GM21528 (cell line): ENCODE results near the gene CWC27.

Experiments
- ATAC-seq: cut with Tn5 transposase; IDR thresholded peaks from one replicate; pipeline ENCODE4 v1.9.1; 2021; ENCODE audit warnings: mild to moderate bottlenecking, moderate library complexity; ENCODE audit not compliant: unreplicated experiment, low FRiP score

Gene CWC27

GRCh38 chr5:65061250-65061973, 292.7 kb downstream of the CWC27 start:
- ATAC-seq = peak; percentile 51

DNA sequence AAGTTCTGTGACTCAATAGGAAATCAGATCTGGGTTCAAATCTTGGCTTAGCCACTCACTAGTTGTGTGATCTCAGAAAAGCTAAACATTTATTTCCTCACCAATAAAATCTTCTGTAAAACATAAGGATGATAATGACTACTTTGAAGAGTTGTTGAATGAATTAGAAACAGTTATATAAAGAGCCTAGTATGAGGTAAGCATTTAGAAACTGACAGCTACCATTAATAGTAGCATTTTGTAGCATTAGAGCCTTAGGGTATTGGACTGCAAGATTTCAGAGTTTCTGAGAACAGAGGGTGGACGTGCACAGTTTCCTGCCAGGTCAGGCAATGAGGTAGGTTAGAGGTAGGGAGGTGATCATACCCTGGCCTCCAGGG, 293.2 kb downstream of the CWC27 start:
- ATAC-seq = peak; percentile 42

DNA sequence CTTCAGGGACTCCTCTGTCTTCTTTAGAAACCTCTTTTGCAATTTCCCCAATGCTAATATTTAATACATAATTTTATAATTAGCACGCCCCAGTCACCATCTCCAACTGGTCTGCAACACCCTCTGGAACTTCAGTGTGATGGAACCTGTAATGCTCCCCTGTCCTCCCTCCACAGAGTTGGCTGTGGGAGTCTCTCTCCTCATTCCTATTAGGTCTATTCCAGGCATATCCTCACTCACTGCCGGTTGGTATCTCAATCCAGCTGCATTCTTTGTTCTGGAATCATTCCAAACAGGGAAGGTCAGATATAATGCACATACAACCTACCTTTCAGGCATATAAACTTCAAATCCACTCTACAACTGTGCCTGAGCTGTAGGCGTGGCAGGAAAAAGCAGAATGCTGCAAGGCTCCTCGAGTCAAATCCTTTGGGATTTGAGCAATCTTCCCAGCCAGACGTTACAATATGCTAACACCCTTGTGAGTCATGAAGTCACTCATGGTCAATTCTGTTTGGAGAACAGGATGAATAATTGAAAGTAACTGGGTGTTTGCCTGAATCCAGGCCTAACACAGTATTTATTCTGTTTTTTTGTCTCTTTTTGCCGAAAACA, 293.8 kb downstream of the CWC27 start:
- ATAC-seq = no peak

- no peak for ATAC-seq
These were observed 296.3 kb downstream of the CWC27 start for GRCh38 chr5:65065001-65065511.

- peak; percentile 76 for ATAC-seq
These were observed 297.8 kb downstream of the CWC27 start for GRCh38 chr5:65066387-65067146.

DNA sequence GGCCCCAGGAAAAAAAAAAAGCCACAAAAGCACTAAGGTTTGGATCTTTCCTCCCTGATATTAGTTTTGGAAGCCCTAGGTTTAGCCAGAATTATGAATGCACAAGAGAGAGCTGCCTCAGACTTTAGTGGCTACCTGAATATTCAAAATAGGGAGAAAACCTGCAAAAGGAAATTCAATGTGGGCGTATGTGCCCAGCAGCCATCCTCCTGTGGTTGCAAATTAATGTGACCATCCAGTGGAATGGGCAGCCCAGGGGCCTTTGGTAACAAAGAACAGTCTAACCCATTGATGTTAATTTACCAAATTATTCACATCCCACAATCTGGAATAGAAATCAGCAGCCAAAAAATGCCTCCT, 298.4 kb downstream of the CWC27 start:
- ATAC-seq = no peak
